ENCODE results near the gene ALOX5.
"Not testable (repeated sequence)": the region's sequence is repeated elsewhere in the genome, so short reads cannot be mapped to it uniquely, and the experiment has no call there.

Gene ALOX5

DNA sequence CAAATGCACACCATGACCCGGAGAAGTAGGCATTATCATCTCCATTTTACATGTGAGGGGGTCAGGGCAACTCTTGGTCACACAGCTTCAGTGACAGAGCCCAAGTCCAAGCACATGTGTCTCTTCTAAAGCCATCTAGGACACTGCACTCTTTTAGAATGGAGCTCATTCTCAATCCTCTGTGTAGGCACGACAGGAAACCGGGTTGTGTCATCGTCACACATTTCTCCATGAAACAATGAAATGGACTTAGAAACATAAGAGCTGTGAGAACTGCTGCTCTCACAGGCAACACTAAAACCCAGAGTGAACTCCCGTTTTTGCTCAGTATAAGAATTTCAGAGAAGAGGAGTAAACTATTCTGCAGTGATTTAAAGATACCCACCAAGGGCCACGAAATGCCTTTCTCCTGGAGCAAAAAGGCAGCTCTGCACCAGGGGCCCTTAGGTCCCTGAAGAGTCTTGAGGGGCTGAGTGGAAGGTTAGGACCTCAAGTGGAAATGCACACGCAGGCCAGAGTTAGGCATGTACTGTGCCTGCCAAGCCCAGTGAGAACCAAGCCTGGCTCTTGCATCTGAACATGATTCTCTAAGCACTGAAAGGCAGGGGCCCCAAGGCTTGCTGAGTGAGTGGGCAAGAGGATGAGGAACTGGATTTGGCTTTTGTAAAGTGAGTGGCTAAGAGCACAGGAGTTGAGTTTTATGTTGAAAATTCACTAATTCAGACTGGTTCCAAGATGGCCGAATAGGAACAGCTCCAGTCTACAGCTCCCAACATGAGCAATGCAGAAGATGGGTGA is 13.3 kb downstream of the ALOX5 start:
- WGBS, 2 donors (ENCODE audit: extremely low coverage in 2 of 2, insufficient read length in 2 of 2, insufficient replicate concordance in 1 of 2) = no CpG with 5 or more reads among the region's 8 CpGs
- Histone ChIP-seq H2BK5ac (ENCODE audit: low read length) (no peak overlapping the region), H3K36me3 (replicated peaks in 1 of 2; ENCODE audit: control insufficient read depth in 2 of 2, insufficient read depth in 2 of 2, low read length in 2 of 2) (no peaks in the 10 kb centered on the region), H3K14ac (ENCODE audit: low read length) (no peak overlapping the region), H3K9ac (ENCODE audit: low read depth, low read length, poor library complexity) (peak overlapping the region; percentile 63), H2BK12ac (ENCODE audit: low read length) (no peak overlapping the region), H3K23ac (ENCODE audit: low read depth, low read length, poor library complexity) (no peak overlapping the region), H2BK120ac (ENCODE audit: low read depth, low read length) (no peak overlapping the region), H2AK5ac (ENCODE audit: low read depth, low read length) (no peak overlapping the region), H4K8ac (ENCODE audit: low read depth, low read length) (no peak overlapping the region), H2AFZ (ENCODE audit: low read length) (no peak overlapping the region), H3K9me3 (replicated peaks in 1 of 2; ENCODE audit: control insufficient read depth in 2 of 2, insufficient read depth in 1 of 2, low read depth in 1 of 2, low read length in 2 of 2) (no peaks in the 10 kb centered on the region), H3K4me1 (ENCODE audit: control insufficient read depth in 2 of 2, insufficient read depth in 1 of 2, low read depth in 1 of 2, low read length in 2 of 2) (no peaks in the 10 kb centered on the region), H3K4me2 (ENCODE audit: insufficient read depth, low read length, poor library complexity, severe bottlenecking) (no peak overlapping the region), H4K91ac (ENCODE audit: low read depth, low read length, poor library complexity) (no peak overlapping the region), H3K79me1 (ENCODE audit: low read depth, low read length) (no peaks in the 10 kb centered on the region), H3K18ac (ENCODE audit: low read length) (no peak overlapping the region), H3K27ac (replicated peaks; ENCODE audit: low read length) (no peak overlapping the region), H3K4me3 (ENCODE audit: low read length in 2 of 2) (no peak overlapping the region), H3K4ac (ENCODE audit: low read length) (no peak overlapping the region), H2BK15ac (ENCODE audit: low read length) (no peak overlapping the region), H3K27me3 (ENCODE audit: control insufficient read depth in 3 of 3, insufficient read depth in 3 of 3, low read depth in 1 of 3, low read length in 3 of 3) (no peaks in the 10 kb centered on the region)
- DNase-seq (ENCODE audit: low spot score) = no peak

DNA sequence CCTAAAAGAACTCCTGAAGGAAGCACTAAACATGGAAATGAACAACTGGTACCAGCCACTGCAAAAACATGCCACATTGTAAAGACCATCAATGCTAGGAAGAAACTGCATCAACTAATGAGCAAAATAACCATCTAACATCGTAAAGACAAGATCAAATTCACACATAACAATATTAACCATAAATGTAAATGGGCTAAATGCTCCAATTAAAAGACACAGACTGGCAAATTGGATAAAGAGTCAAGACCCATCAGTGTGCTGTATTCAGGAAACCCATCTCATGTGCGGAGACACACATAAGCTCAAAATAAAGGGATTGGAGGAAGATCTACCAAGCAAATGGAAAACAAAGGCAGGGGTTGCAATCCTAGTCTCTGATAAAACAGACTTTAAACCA is 15.7 kb downstream of the ALOX5 start:
- not testable (repeated sequence) for H3K27ac ChIP-seq (replicated peaks; ENCODE audit: low read length); H3K4ac ChIP-seq (ENCODE audit: low read length); H4K8ac ChIP-seq (ENCODE audit: low read depth, low read length); H2BK15ac ChIP-seq (ENCODE audit: low read length); H3K23ac ChIP-seq (ENCODE audit: low read depth, low read length, poor library complexity); H3K27me3 ChIP-seq (ENCODE audit: control insufficient read depth in 3 of 3, insufficient read depth in 3 of 3, low read depth in 1 of 3, low read length in 3 of 3); H2AK5ac ChIP-seq (ENCODE audit: low read depth, low read length); H3K4me2 ChIP-seq (ENCODE audit: insufficient read depth, low read length, poor library complexity, severe bottlenecking); H3K9me3 ChIP-seq (replicated peaks in 1 of 2; ENCODE audit: control insufficient read depth in 2 of 2, insufficient read depth in 1 of 2, low read depth in 1 of 2, low read length in 2 of 2); H3K4me1 ChIP-seq (ENCODE audit: control insufficient read depth in 2 of 2, insufficient read depth in 1 of 2, low read depth in 1 of 2, low read length in 2 of 2); H3K4me3 ChIP-seq (ENCODE audit: low read length in 2 of 2); H3K79me1 ChIP-seq (ENCODE audit: low read depth, low read length); H3K9ac ChIP-seq (ENCODE audit: low read depth, low read length, poor library complexity); H3K18ac ChIP-seq (ENCODE audit: low read length); H3K36me3 ChIP-seq (replicated peaks in 1 of 2; ENCODE audit: control insufficient read depth in 2 of 2, insufficient read depth in 2 of 2, low read length in 2 of 2); H2BK120ac ChIP-seq (ENCODE audit: low read depth, low read length); DNase-seq (ENCODE audit: low spot score); H3K14ac ChIP-seq (ENCODE audit: low read length); H2BK12ac ChIP-seq (ENCODE audit: low read length); H4K91ac ChIP-seq (ENCODE audit: low read depth, low read length, poor library complexity); H2BK5ac ChIP-seq (ENCODE audit: low read length); H2AFZ ChIP-seq (ENCODE audit: low read length)
- no CpG with 5 or more reads among the region's 2 CpGs for WGBS, 2 donors (ENCODE audit: extremely low coverage in 2 of 2, insufficient read length in 2 of 2, insufficient replicate concordance in 1 of 2)

DNA sequence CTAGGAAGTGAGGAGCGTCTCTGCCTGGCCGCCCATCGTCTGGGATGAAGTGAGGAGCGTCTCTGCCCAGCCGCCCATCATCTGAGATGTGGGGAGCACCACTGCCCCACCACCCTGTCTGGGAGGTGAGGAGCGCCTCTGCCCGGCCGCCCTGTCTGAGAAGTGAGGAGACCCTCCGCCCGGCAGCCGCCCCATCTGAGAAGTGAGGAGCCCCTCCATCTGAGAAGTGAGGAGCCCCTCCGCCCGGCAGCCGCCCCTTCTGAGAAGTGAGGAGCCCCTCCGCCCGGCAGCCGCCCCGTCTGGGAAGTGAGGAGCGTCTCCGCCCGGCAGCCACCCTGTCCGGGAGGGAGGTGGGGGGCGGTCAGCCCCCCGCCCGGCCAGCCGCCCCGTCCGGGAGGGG is 17.6 kb downstream of the ALOX5 start:
- H2BK5ac ChIP-seq (ENCODE audit: low read length); H3K4ac ChIP-seq (ENCODE audit: low read length); DNase-seq (ENCODE audit: low spot score); H3K27ac ChIP-seq (replicated peaks; ENCODE audit: low read length); H3K14ac ChIP-seq (ENCODE audit: low read length); H3K9ac ChIP-seq (ENCODE audit: low read depth, low read length, poor library complexity); H3K18ac ChIP-seq (ENCODE audit: low read length); H2BK12ac ChIP-seq (ENCODE audit: low read length); H2AFZ ChIP-seq (ENCODE audit: low read length); H4K8ac ChIP-seq (ENCODE audit: low read depth, low read length); H3K79me1 ChIP-seq (ENCODE audit: low read depth, low read length); H2AK5ac ChIP-seq (ENCODE audit: low read depth, low read length); H3K23ac ChIP-seq (ENCODE audit: low read depth, low read length, poor library complexity); H3K27me3 ChIP-seq (ENCODE audit: control insufficient read depth in 3 of 3, insufficient read depth in 3 of 3, low read depth in 1 of 3, low read length in 3 of 3); H2BK15ac ChIP-seq (ENCODE audit: low read length); H3K9me3 ChIP-seq (replicated peaks in 1 of 2; ENCODE audit: control insufficient read depth in 2 of 2, insufficient read depth in 1 of 2, low read depth in 1 of 2, low read length in 2 of 2); H3K4me2 ChIP-seq (ENCODE audit: insufficient read depth, low read length, poor library complexity, severe bottlenecking); H2BK120ac ChIP-seq (ENCODE audit: low read depth, low read length); H3K4me1 ChIP-seq (ENCODE audit: control insufficient read depth in 2 of 2, insufficient read depth in 1 of 2, low read depth in 1 of 2, low read length in 2 of 2); H3K36me3 ChIP-seq (replicated peaks in 1 of 2; ENCODE audit: control insufficient read depth in 2 of 2, insufficient read depth in 2 of 2, low read length in 2 of 2); H4K91ac ChIP-seq (ENCODE audit: low read depth, low read length, poor library complexity); H3K4me3 ChIP-seq (ENCODE audit: low read length in 2 of 2): not testable (repeated sequence)
- WGBS, 2 donors (ENCODE audit: extremely low coverage in 2 of 2, insufficient read length in 2 of 2, insufficient replicate concordance in 1 of 2) = no CpG with 5 or more reads among the region's 28 CpGs

DNA sequence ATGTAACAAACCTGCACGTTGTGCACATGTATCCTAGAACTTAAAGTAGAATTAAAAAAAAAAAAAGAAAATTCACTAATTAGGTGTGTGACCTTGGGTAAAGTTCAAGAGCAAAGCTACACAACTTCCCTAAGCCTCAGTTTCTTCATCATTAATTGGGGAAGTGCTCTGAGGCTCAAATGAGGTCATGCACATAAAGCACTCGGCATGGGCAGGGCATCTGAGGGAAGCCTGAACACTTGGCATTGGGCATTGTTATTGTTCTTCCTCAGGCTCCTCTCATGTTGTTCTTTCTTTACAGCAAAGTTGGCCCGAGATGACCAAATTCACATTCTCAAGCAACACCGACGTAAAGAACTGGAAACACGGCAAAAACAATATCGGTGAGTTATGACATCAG is 21.5 kb downstream of the ALOX5 start:
- WGBS, 2 donors (ENCODE audit: extremely low coverage in 2 of 2, insufficient read length in 2 of 2, insufficient replicate concordance in 1 of 2) = no CpG with 5 or more reads among the region's 7 CpGs

More for the DNA sequence above, 21.5 kb downstream of the ALOX5 start:
- no peak overlapping the region for H3K9ac ChIP-seq (ENCODE audit: low read depth, low read length, poor library complexity)
- H4K8ac ChIP-seq (ENCODE audit: low read depth, low read length) = no peak overlapping the region
- no peak overlapping the region for H3K23ac ChIP-seq (ENCODE audit: low read depth, low read length, poor library complexity)
- H3K27ac ChIP-seq (replicated peaks; ENCODE audit: low read length) = no peak overlapping the region
- no peak overlapping the region for H2BK15ac ChIP-seq (ENCODE audit: low read length)
- no peak overlapping the region for H2BK5ac ChIP-seq (ENCODE audit: low read length)
- no peaks in the 10 kb centered on the region for H3K79me1 ChIP-seq (ENCODE audit: low read depth, low read length)
- peak overlapping the region in 1 of 2 donors; percentile 70 for H3K4me3 ChIP-seq (ENCODE audit: low read length in 2 of 2)
- H3K14ac ChIP-seq (ENCODE audit: low read length) = no peak overlapping the region
- H3K4me2 ChIP-seq (ENCODE audit: insufficient read depth, low read length, poor library complexity, severe bottlenecking) = no peak overlapping the region
- no peak overlapping the region for H2BK12ac ChIP-seq (ENCODE audit: low read length)
- no peaks in the 10 kb centered on the region for H3K36me3 ChIP-seq (replicated peaks in 1 of 2; ENCODE audit: control insufficient read depth in 2 of 2, insufficient read depth in 2 of 2, low read length in 2 of 2)
- no peak overlapping the region for H3K18ac ChIP-seq (ENCODE audit: low read length)
- no peaks in the 10 kb centered on the region for H3K27me3 ChIP-seq (ENCODE audit: control insufficient read depth in 3 of 3, insufficient read depth in 3 of 3, low read depth in 1 of 3, low read length in 3 of 3)
- H4K91ac ChIP-seq (ENCODE audit: low read depth, low read length, poor library complexity) = no peak overlapping the region
- DNase-seq (ENCODE audit: low spot score) = no peak
- no peaks in the 10 kb centered on the region for H3K4me1 ChIP-seq (ENCODE audit: control insufficient read depth in 2 of 2, insufficient read depth in 1 of 2, low read depth in 1 of 2, low read length in 2 of 2)
- H3K4ac ChIP-seq (ENCODE audit: low read length) = no peak overlapping the region
- no peaks in the 10 kb centered on the region for H3K9me3 ChIP-seq (replicated peaks in 1 of 2; ENCODE audit: control insufficient read depth in 2 of 2, insufficient read depth in 1 of 2, low read depth in 1 of 2, low read length in 2 of 2)
- no peak overlapping the region for H2BK120ac ChIP-seq (ENCODE audit: low read depth, low read length)
- no peak overlapping the region for H2AK5ac ChIP-seq (ENCODE audit: low read depth, low read length)
- no peak overlapping the region for H2AFZ ChIP-seq (ENCODE audit: low read length)
